Pancreas (tissue), 10 donors: Measurements from ENCODE around the gene LRRC30. TPM values are rescaled to one million over a fixed set of nuclear protein-coding genes. Genes with fewer than 3 reads are reported as not detected.

ENCODE experiments used
- ATAC-seq, 4 donors: fragments of 200-7000 bp; cut with Tn5 transposase; one replicate each; pipeline versions ENCODE4 v1.8.0 to v1.9.1; 2020; ENCODE audit warnings: mild to moderate bottlenecking in 4 of 4, moderate library complexity in 4 of 4
- DNase-seq, 6 donors: peaks; one replicate each; pipeline ENCODE4 v3.0.0-alpha.2; 2020
- FAIRE-seq: peaks from 2 replicates; lab custom pipeline; 2012; peaks lifted over from hg19 to GRCh38; lab: Jason Lieb, UNC
- H3K27ac ChIP-seq, 4 donors: fragments of 200-600 bp; sonication (generic); 1 replicate in 3 of 4; 2 replicates in 1 of 4; pipeline versions ENCODE4 v1.5.0 to v1.8.0; 2020
- H3K27me3 ChIP-seq, 4 donors: fragments of 200-600 bp; one replicate each; pipeline ENCODE4 v1.8.0; 2021
- H3K36me3 ChIP-seq, 3 donors: fragments of 200-600 bp; sonication (generic) in 1 of 3; one replicate each; pipeline versions ENCODE4 v1.5.0 to v1.8.0; 2020 to 2021
- H3K4me1 ChIP-seq, 3 donors: fragments of 200-600 bp; one replicate each; pipeline ENCODE4 v1.8.0; 2021
- H3K4me3 ChIP-seq, 4 donors: fragments of 200-600 bp; sonication (generic) in 2 of 4; one replicate each; pipeline versions ENCODE4 v1.5.0 to v1.8.0; 2020 to 2021
- H3K9me3 ChIP-seq, 4 donors: fragments of 200-600 bp; one replicate each; pipeline ENCODE4 v1.8.0; 2021
- CTCF ChIP-seq, 4 donors: fragments of 200-600 bp; sonication (generic) in 3 of 4; IDR thresholded peaks; one replicate each; pipeline versions ENCODE4 v1.5.0 to v1.8.0; 2021; ENCODE audit warnings: antibody characterized with exemption in 4 of 4
- WGBS, 2 donors: extraction: QIAGEN DNeasy Blood & Tissue Kit; methylation state at CpG; one replicate each; pipeline ENCODE4 v1.1.7; 2013; 5-methylcytosine and 5-hydroxymethylcytosine counted together
- intact Hi-C, 3 donors: fragments of 100-400 bp; cut with DNase I; formaldehyde crosslinking; loops; one replicate each; pipeline versions ENCODE4 v1.11.1 to v1.14.2; 2022
- polyA plus RNA-seq, 2 donors: library from polyadenylated mRNA; stranded (reverse); fragments of 200-250 nt; gene quantifications; one replicate each; pipeline ENCODE4 v1.2.3, GENCODE V29; 2013
- total RNA-seq, 6 donors: library from RNA; stranded (reverse); fragmentation: NEBNext Ultra II Directional in 4 of 6; extraction: Animal tissue kit (Norgen Biotek cat#: 25700) in 4 of 6; gene quantifications; one replicate each; pipeline versions ENCODE4 v1.2.1 to v1.2.4, GENCODE V29; 2021 to 2023
- donor health status: healthy with polysubstance abuse.
- donor health status: DM: no; HTN: no; CAD: no; lungs with moderate emphysema.
- donor health status: DM: no; HTN: no; CAD: no.
- donor health status: control.
- donor health status: control.
- donor health status: Bipolar disorder and iron deficiency.
- donor health status: DM: yes; HTN: yes; CAD: no.
- donor health status: DM: no; HTN: no; CAD: no.
- donor health status: DM: no; HTN: no; CAD: no.
- donor health status: DM: yes; HTN: yes; CAD: no.

Gene LRRC30
- total and polyA plus RNA-seq, 8 donors: not detected

- H3K4me1 ChIP-seq: no peaks in the 10 kb centered on the region
- H3K9me3 ChIP-seq: no peaks in the 10 kb centered on the region
- ATAC-seq (no peak), DNase-seq (no peak), FAIRE-seq (no peak)
- no peak overlapping the region for H3K4me3 ChIP-seq
- 87 to 89% methylated on average over 3 of the region's 3 CpGs for WGBS, 2 donors
- H3K27me3 ChIP-seq: no peaks in the 10 kb centered on the region
- intact Hi-C loops: no loop called here
- no peak for TF ChIP-seq CTCF (IDR thresholded peaks at IDR 0.05)
- H3K27ac ChIP-seq: no peak overlapping the region
- no peaks in the 10 kb centered on the region for H3K36me3 ChIP-seq
Measured at GRCh38 chr18:7261199-7261598, 30.3 kb downstream of the LRRC30 start.

DNA sequence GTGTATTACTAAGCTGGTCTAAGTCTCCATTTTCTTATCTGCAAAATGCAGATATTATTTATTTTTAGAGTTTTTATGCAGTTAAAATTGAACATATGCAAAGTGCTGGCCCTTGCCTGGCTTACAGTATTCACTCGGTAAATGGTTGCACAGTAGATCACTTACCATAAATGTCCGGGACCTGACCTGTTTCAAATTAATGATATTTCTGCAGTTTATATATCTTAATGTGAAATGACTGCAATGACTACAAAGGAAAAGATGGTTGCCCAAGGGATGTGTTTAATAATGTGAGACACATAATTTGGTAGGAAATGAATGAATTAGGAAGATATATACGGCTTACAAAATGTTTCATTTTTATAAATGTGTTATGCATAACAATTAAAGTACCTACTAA is 37.1 kb downstream of the LRRC30 start:
- peaks cover 0 to 6% (median 0%) of the 10 kb centered on the region in 3 donors for H3K4me1 ChIP-seq
- 89 to 92% methylated on average over 3 of the region's 3 CpGs for WGBS, 2 donors
- FAIRE-seq: no peak
- no peak for ATAC-seq
- H3K36me3 ChIP-seq: no peaks in the 10 kb centered on the region
- no peak overlapping the region for H3K4me3 ChIP-seq
- intact Hi-C loops: no loop called here
- no peaks in the 10 kb centered on the region for H3K27me3 ChIP-seq
- H3K27ac ChIP-seq: no peak overlapping the region
- TF ChIP-seq CTCF (IDR thresholded peaks at IDR 0.05): no peak
- DNase-seq: no peak
- H3K9me3 ChIP-seq: no peaks in the 10 kb centered on the region

GRCh38 chr18:7269942-7270341 is 39.1 kb downstream of the LRRC30 start:
- no peaks in the 10 kb centered on the region for H3K9me3 ChIP-seq
- TF ChIP-seq CTCF (IDR thresholded peaks at IDR 0.05): no peak
- ATAC-seq: no peak
- intact Hi-C loops: loop anchor here in 1 of 3 donors (10.0 kb wide), 1 partner anchor 1115 kb away; no protein-coding TSS in a partner anchor
- DNase-seq: no peak
- no peak overlapping the region for H3K4me3 ChIP-seq
- no peaks in the 10 kb centered on the region for H3K36me3 ChIP-seq
- no peaks in the 10 kb centered on the region for H3K27me3 ChIP-seq
- 73 to 80% methylated on average over 6 of the region's 6 CpGs for WGBS, 2 donors
- no peak overlapping the region for H3K27ac ChIP-seq
- peaks cover 0 to 6% (median 0%) of the 10 kb centered on the region in 3 donors for H3K4me1 ChIP-seq
- no peak for FAIRE-seq

GRCh38 chr18:7272311-7273049 is 41.6 kb downstream of the LRRC30 start:
- Histone ChIP-seq H3K27me3 (no peaks in the 10 kb centered on the region), H3K36me3 (no peaks in the 10 kb centered on the region), H3K27ac (peak overlapping the region in 2 of 4 donors; percentile 17 to 42), H3K4me1 (peaks cover 0 to 6% (median 0%) of the 10 kb centered on the region in 3 donors), H3K9me3 (no peaks in the 10 kb centered on the region), H3K4me3 (peak overlapping the region in 1 of 4 donors; percentile 30)
- intact Hi-C loops: loop anchor here in 1 of 3 donors (10.0 kb wide), 1 partner anchor 1112 kb away; no protein-coding TSS in a partner anchor
- FAIRE-seq (no peak), DNase-seq (peak in 5 of 6 donors; percentile 35 to 69 (median 58)), ATAC-seq (peak; percentile 89 to 94 (median 90))
- peak in 3 of 4 donors; percentile 27 to 40 (median 31) for TF ChIP-seq CTCF (IDR thresholded peaks at IDR 0.05)
- WGBS, 2 donors: 16 to 20% methylated on average over 24 of the region's 24 CpGs
